Right lobe of liver (tissue), 4 donors: ENCODE results near the gene CXCR3.

Experiments
- CTCF ChIP-seq, 4 donors: fragments of 200-600 bp in 3 of 4; fragments of 450-650 bp in 1 of 4; IDR thresholded peaks; one replicate each; pipeline versions ENCODE4 v1.5.1 to v1.8.0; 2016 to 2022; ENCODE audit warnings: antibody characterized with exemption in 4 of 4, mild to moderate bottlenecking in 2 of 4
- POLR2A ChIP-seq: fragments of 450-650 bp; IDR thresholded peaks from one replicate; pipeline ENCODE4 v1.6.1; 2017; ENCODE audit warnings: antibody characterized with exemption, mild to moderate bottlenecking
- donor health status: DM: no; HTN: no; CAD: no.
- donor health status: DM: no; HTN: no; CAD: no.
- donor health status: DM: no; HTN: yes; CAD: no.

DNA sequence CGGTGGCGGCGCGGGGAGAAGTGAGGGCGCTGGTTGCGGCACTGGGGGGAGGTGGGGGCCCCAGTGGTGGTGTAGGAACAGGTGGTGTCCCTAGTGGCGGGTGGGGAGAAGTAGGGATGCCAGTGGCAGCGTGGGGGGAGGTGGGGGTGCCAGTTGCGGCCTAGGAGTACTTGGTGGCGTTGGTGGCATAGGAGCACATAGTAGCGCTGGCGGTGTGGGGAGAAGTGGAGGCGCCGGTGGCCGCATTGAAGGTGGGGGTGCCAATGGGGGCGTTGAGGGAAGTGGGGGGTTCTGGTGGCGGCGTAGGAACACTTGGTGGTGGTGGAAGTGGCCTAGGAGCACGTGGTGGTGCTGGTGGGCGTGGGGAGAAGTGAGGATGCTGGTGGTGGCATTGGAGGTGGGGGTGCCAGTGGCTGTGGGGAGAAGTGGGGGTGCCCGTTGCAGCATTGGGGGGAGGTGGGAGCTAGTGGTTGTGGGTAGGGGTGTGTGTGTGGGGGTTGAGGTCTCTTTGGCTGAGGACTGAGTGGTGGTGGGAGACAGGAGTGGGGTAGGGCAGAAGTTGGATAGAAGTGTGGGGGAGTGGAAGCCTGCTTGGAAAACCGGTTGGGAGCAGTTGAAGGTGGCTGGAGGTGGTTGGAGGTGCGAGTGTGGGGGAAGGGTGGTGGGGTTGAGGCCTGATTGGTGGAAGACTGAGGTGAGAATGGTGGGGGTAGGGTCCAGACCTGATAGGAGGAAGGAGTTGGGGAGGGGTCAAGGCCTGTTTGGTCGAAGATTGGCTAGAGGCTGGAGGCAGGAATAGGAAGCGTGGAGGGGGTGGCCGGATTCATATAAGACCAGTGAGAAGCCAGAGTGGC lies 38.9 kb downstream of the CXCR3 start:
- TF ChIP-seq POLR2A, result no peak
- no peak for TF ChIP-seq CTCF (IDR thresholded peaks at IDR 0.05)
